Esophagus muscularis mucosa (tissue), 4 donors: ENCODE data around the gene SGSM2. TPM values are rescaled to one million over a fixed set of nuclear protein-coding genes. Genes with fewer than 3 reads are reported as not detected.

Experiments used
- DNase-seq: peaks from one replicate; pipeline ENCODE4 v3.0.0-alpha.2; 2017; ENCODE audit errors: extremely low spot score
- H3K27ac ChIP-seq, 4 donors: fragments of 200-600 bp; sonication (generic); replicated peaks in 1 of 4; 1 replicate in 3 of 4; 2 replicates in 1 of 4; pipeline ENCODE4 v1.5.1; 2016 to 2019; ENCODE audit warnings: mild to moderate bottlenecking in 1 of 4
- H3K27me3 ChIP-seq, 4 donors: fragments of 200-600 bp; sonication (generic); one replicate each; pipeline versions ENCODE4 v1.5.1 to v1.6.0; 2016 to 2019
- H3K36me3 ChIP-seq, 4 donors: fragments of 200-600 bp; sonication (generic); one replicate each; pipeline ENCODE4 v1.5.1; 2016 to 2019
- H3K4me1 ChIP-seq, 4 donors: fragments of 200-600 bp; sonication (generic); one replicate each; pipeline ENCODE4 v1.5.1; 2016 to 2019
- H3K4me3 ChIP-seq, 4 donors: fragments of 200-600 bp; sonication (generic); 1 replicate in 2 of 4; 2 replicates in 2 of 4; pipeline ENCODE4 v1.5.1; 2016 to 2019; ENCODE audit warnings: mild to moderate bottlenecking in 4 of 4, moderate library complexity in 1 of 4
- H3K9me3 ChIP-seq, 4 donors: fragments of 200-600 bp; sonication (generic); 1 replicate in 3 of 4; 2 replicates in 1 of 4; pipeline ENCODE4 v1.5.1; 2016 to 2019
- CTCF ChIP-seq, 3 experiments: fragments of 200-600 bp in 2 of 3; fragments of 450-650 bp in 1 of 3; sonication (generic) in 2 of 3; IDR thresholded peaks; one replicate each; pipeline ENCODE4 v1.5.1; 2017 to 2019; ENCODE audit warnings: antibody characterized with exemption in 3 of 3, mild to moderate bottlenecking in 2 of 3, moderate library complexity in 1 of 3
- EP300 ChIP-seq: sonication (generic); formaldehyde crosslinking; IDR thresholded peaks from one replicate; pipeline ENCODE4 v1.6.1; 2017; ENCODE audit warnings: antibody characterized with exemption
- POLR2A ChIP-seq: fragments of 450-650 bp; IDR thresholded peaks from one replicate; pipeline ENCODE4 v1.6.1; 2017; ENCODE audit warnings: antibody characterized with exemption, moderate library complexity, mild to moderate bottlenecking, low read depth
- POLR2AphosphoS5 ChIP-seq, 2 donors: sonication (generic); formaldehyde crosslinking; IDR thresholded peaks; one replicate each; pipeline ENCODE4 v1.6.1; 2017; ENCODE audit warnings: antibody characterized with exemption in 2 of 2
- WGBS: methylation state at CpG from one replicate; pipeline ENCODE4 v1.1.5; 2018; 5-methylcytosine and 5-hydroxymethylcytosine counted together
- intact Hi-C: fragments of 100-400 bp; cut with DNase I; formaldehyde crosslinking; loops from one replicate; pipeline ENCODE4 v1.15.1; 2023
- total RNA-seq, 4 donors: library from RNA; depleted of rRNA; stranded (reverse); fragments of >200 nt; gene quantifications; one replicate each; pipeline versions ENCODE4 v1.1.0 to v1.2.1, GENCODE V29; 2016

SGSM2 gene
- total RNA-seq, 4 donors from 2014 or later = 32.0 to 72.2 (median 37.8) TPM

- WGBS = 82% methylated on average over 8 of the region's 8 CpGs
- Histone ChIP-seq H3K27ac (peak overlapping the region in 3 of 4 donors; percentile 4 to 47 (median 39)), H3K9me3 (no peaks in the 10 kb centered on the region), H3K4me3 (no peak overlapping the region), H3K27me3 (no peaks in the 10 kb centered on the region), H3K36me3 (peaks cover 7 to 79% (median 72%) of the 10 kb centered on the region in 4 donors), H3K4me1 (peaks cover 33 to 49% (median 40%) of the 10 kb centered on the region in 4 donors)
- DNase-seq = no peak
- no peak for TF ChIP-seq EP300
- no peak for TF ChIP-seq CTCF (IDR thresholded peaks at IDR 0.05)
- TF ChIP-seq POLR2AphosphoS5 (IDR thresholded peaks at IDR 0.05) = no peak
- TF ChIP-seq POLR2A = no peak
- intact Hi-C loops = no loop called here
These were observed 31.1 kb downstream of the SGSM2 start for GRCh38 chr17:2368359-2368758.

GRCh38 chr17:2369039-2369438 lies 31.7 kb downstream of the SGSM2 start:
- Histone ChIP-seq H3K27ac (peak overlapping the region in 3 of 4 donors; percentile 4 to 53 (median 39)), H3K36me3 (peaks cover 7 to 79% (median 71%) of the 10 kb centered on the region in 4 donors), H3K4me1 (peaks cover 26 to 42% (median 33%) of the 10 kb centered on the region in 4 donors), H3K27me3 (no peaks in the 10 kb centered on the region), H3K4me3 (no peak overlapping the region), H3K9me3 (no peaks in the 10 kb centered on the region)
- no peak for DNase-seq
- 57% methylated on average over 5 of the region's 5 CpGs for WGBS
- TF ChIP-seq EP300 = no peak
- TF ChIP-seq POLR2AphosphoS5 (IDR thresholded peaks at IDR 0.05) = peak; percentile 14 to 23
- TF ChIP-seq POLR2A = no peak
- TF ChIP-seq CTCF (IDR thresholded peaks at IDR 0.05) = no peak
- intact Hi-C loops = no loop called here

- H3K4me1 ChIP-seq = peaks cover 19 to 36% (median 27%) of the 10 kb centered on the region in 4 donors
- H3K4me3 ChIP-seq = no peak overlapping the region
- intact Hi-C loops = no loop called here
- no peaks in the 10 kb centered on the region for H3K9me3 ChIP-seq
- WGBS = 62% methylated on average over 19 of the region's 20 CpGs
- peaks cover 7 to 78% (median 68%) of the 10 kb centered on the region in 4 donors for H3K36me3 ChIP-seq
- H3K27ac ChIP-seq = peak overlapping the region in 3 of 4 donors; percentile 12 to 53 (median 40)
- no peak for DNase-seq
- TF ChIP-seq POLR2AphosphoS5 (IDR thresholded peaks at IDR 0.05) (peak in 1 of 2 donors; percentile 1), CTCF (IDR thresholded peaks at IDR 0.05) (no peak)
- H3K27me3 ChIP-seq = no peaks in the 10 kb centered on the region
These were observed 32.4 kb downstream of the SGSM2 start for GRCh38 chr17:2369551-2370210.

- peaks cover 7 to 77% (median 68%) of the 10 kb centered on the region in 4 donors for H3K36me3 ChIP-seq
- intact Hi-C loops = no loop called here
- TF ChIP-seq CTCF (IDR thresholded peaks at IDR 0.05) (no peak), POLR2AphosphoS5 (IDR thresholded peaks at IDR 0.05) (peak in 1 of 2 donors; percentile 4)
- DNase-seq = no peak
- no peaks in the 10 kb centered on the region for H3K9me3 ChIP-seq
- H3K27me3 ChIP-seq = no peaks in the 10 kb centered on the region
- peak overlapping the region in 3 of 4 donors; percentile 12 to 53 (median 40) for H3K27ac ChIP-seq
- 76% methylated on average over 7 of the region's 11 CpGs for WGBS
- H3K4me1 ChIP-seq = peaks cover 17 to 34% (median 27%) of the 10 kb centered on the region in 4 donors
- no peak overlapping the region for H3K4me3 ChIP-seq
These were observed 32.9 kb downstream of the SGSM2 start for GRCh38 chr17:2370211-2370589.
